ENCODE data around the gene CIAO2A.

Gene CIAO2A

GRCh38 chr15:64100958-64101357 lies 7.3 kb upstream of the CIAO2A start:
- H3K4me3 ChIP-seq (ENCODE audit: low read depth, low read length): no peak overlapping the region
- DNase-seq (ENCODE audit: low read depth): no peak
- TF ChIP-seq CTCF (IDR thresholded peaks at IDR 0.05; ENCODE audit: low read depth, low read length, missing control alignments): no peak

GRCh38 chr15:64099379-64099778 lies 5.7 kb upstream of the CIAO2A start:
- H3K4me3 ChIP-seq (ENCODE audit: low read depth, low read length): no peak overlapping the region
- TF ChIP-seq CTCF (IDR thresholded peaks at IDR 0.05; ENCODE audit: low read depth, low read length, missing control alignments): no peak
- no peak for DNase-seq (ENCODE audit: low read depth)

- DNase-seq (ENCODE audit: low read depth): no peak
- no peak for TF ChIP-seq CTCF (IDR thresholded peaks at IDR 0.05; ENCODE audit: low read depth, low read length, missing control alignments)
- peak overlapping the region; percentile 71 for H3K4me3 ChIP-seq (ENCODE audit: low read depth, low read length)
Measured at GRCh38 chr15:64096668-64097384, 3.2 kb upstream of the CIAO2A start.

GRCh38 chr15:64095795-64096667 lies 2.4 kb upstream of the CIAO2A start, which contains the start of gene SNX1:
Gene SNX1, plus strand, starts transcription at chr15:64095982. Its CDS starts 32 bp downstream, at chr15:64096014.
- H3K4me3 ChIP-seq (ENCODE audit: low read depth, low read length): peak within 1 kb of the TSS; percentile 71
- TF ChIP-seq CTCF (IDR thresholded peaks at IDR 0.05; ENCODE audit: low read depth, low read length, missing control alignments): no peak
- DNase-seq (ENCODE audit: low read depth): peak; percentile 83

GRCh38 chr15:64095431-64095794 lies 1.8 kb upstream of the CIAO2A start:
- peak overlapping the region; percentile 43 for H3K4me3 ChIP-seq (ENCODE audit: low read depth, low read length)
- no peak for TF ChIP-seq CTCF (IDR thresholded peaks at IDR 0.05; ENCODE audit: low read depth, low read length, missing control alignments)
- DNase-seq (ENCODE audit: low read depth): no peak

GRCh38 chr15:64092864-64093626 lies 593 bp downstream of the CIAO2A start:
- DNase-seq (ENCODE audit: low read depth): no peak
- peak overlapping the region; percentile 71 for H3K4me3 ChIP-seq (ENCODE audit: low read depth, low read length)
- peak; percentile 45 for TF ChIP-seq CTCF (IDR thresholded peaks at IDR 0.05; ENCODE audit: low read depth, low read length, missing control alignments)
